ENCODE measurements around the gene GPR39.

DNA sequence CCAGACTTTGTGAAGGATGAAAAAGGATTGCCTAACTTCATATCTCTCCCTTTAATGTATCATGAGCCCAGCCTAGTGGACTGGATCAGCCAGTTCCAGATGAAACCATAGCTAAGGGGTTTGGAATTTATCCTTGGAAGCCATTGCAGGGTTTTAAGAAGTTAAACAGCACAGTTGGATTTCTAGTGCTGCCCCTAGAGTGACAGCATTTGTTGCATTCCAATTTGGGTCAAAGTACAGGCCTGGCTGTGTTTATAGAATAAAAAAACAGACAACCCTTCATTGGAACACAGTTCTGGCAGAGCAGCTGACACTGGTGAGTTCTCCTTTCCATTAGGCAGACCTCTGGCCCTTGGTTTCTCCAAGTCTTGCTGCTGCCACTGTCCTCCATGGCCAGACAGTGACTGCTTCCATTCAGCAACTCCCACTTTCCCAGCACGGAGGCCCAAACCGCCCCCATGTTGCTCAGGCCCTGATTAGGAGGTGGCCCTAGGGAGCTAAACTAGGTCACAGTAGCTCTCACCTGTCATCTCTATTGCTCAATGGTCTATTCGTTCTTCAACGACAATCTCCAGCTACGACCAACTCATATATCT lies 8.0 kb downstream of the GPR39 start:
- no peak for TF ChIP-seq RARB (CRISPR knock-in tag; IDR thresholded peaks at IDR 0.05)
- TF ChIP-seq, protein P1, sequence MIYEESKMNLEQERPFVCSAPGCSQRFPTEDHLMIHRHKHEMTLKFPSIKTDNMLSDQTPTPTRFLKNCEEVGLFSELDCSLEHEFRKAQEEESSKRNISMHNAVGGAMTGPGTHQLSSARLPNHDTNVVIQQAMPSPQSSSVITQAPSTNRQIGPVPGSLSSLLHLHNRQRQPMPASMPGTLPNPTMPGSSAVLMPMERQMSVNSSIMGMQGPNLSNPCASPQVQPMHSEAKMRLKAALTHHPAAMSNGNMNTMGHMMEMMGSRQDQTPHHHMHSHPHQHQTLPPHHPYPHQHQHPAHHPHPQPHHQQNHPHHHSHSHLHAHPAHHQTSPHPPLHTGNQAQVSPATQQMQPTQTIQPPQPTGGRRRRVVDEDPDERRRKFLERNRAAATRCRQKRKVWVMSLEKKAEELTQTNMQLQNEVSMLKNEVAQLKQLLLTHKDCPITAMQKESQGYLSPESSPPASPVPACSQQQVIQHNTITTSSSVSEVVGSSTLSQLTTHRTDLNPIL (CRISPR knock-in tag; IDR thresholded peaks at IDR 0.05; ENCODE audit: low read depth), result no peak
- TF ChIP-seq, protein P2, sequence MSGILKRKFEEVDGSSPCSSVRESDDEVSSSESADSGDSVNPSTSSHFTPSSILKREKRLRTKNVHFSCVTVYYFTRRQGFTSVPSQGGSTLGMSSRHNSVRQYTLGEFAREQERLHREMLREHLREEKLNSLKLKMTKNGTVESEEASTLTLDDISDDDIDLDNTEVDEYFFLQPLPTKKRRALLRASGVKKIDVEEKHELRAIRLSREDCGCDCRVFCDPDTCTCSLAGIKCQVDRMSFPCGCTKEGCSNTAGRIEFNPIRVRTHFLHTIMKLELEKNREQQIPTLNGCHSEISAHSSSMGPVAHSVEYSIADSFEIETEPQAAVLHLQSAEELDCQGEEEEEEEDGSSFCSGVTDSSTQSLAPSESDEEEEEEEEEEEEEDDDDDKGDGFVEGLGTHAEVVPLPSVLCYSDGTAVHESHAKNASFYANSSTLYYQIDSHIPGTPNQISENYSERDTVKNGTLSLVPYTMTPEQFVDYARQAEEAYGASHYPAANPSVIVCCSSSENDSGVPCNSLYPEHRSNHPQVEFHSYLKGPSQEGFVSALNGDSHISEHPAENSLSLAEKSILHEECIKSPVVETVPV (CRISPR knock-in tag; IDR thresholded peaks at IDR 0.05), result no peak
- TF ChIP-seq ZFP30 (CRISPR knock-in tag; IDR thresholded peaks at IDR 0.05), result no peak
- no peak for TF ChIP-seq OSR1 (CRISPR knock-in tag; IDR thresholded peaks at IDR 0.05)
- TF ChIP-seq ZC3H10 (CRISPR knock-in tag; IDR thresholded peaks at IDR 0.05), result no peak
- TF ChIP-seq TCF4 (CRISPR knock-in tag; IDR thresholded peaks at IDR 0.05; ENCODE audit: borderline replicate concordance), result no peak
- TF ChIP-seq PATZ1 (CRISPR knock-in tag; IDR thresholded peaks at IDR 0.05; ENCODE audit: borderline replicate concordance), result no peak
- no peak for TF ChIP-seq ZNF70 (CRISPR knock-in tag; IDR thresholded peaks at IDR 0.05)
- no peak for TF ChIP-seq GLIS3 (CRISPR knock-in tag; IDR thresholded peaks at IDR 0.05)
- TF ChIP-seq BACH2 (CRISPR knock-in tag; IDR thresholded peaks at IDR 0.05; ENCODE audit: borderline replicate concordance), result no peak
